Left colon (tissue), 2 donors: ENCODE data around the gene SSBP3. TPM values are rescaled to one million over a fixed set of nuclear protein-coding genes. Genes with fewer than 3 reads are reported as not detected.

Experiments used
- ATAC-seq: fragments of 200-7000 bp; cut with Tn5 transposase; one replicate; pipeline ENCODE4 v1.9.1; 2020; ENCODE audit warnings: mild to moderate bottlenecking, moderate library complexity
- DNase-seq, 2 donors: peaks; one replicate each; pipeline ENCODE4 v3.0.0-alpha.2; 2020
- intact Hi-C, 2 donors: fragments of 100-400 bp; cut with DNase I in 1 of 2; cut with micrococcal nuclease in 1 of 2; formaldehyde crosslinking; loops; one replicate each; pipeline versions ENCODE4 v1.11.2 to v1.14.0; 2022; cut with DNase I, micrococcal nuclease
- total RNA-seq, 2 donors: library from RNA; stranded (reverse); fragmentation: NEBNext Ultra II Directional; extraction: Animal tissue kit (Norgen Biotek cat#: 25700); gene quantifications; one replicate each; pipeline ENCODE4 v1.2.1, GENCODE V29; 2021
- donor health status: DM: no; HTN: no; CAD: no.
- donor health status: DM: yes; HTN: yes; CAD: no.

SSBP3 gene
- total RNA-seq, 2 donors from 2014 or later: 61.7 to 74.2 TPM

GRCh38 chr1:54199765-54200518 is 206.3 kb downstream of the SSBP3 start, which contains the start of the genes CYB5RL and MRPL37:
Gene CYB5RL, minus strand, starts transcription at chr1:54200030. Its CDS starts 4,414 bp downstream, at chr1:54195616.
Gene MRPL37, plus strand, starts transcription at chr1:54200167. Its CDS starts 77 bp downstream, at chr1:54200244.
- ATAC-seq: peak; percentile 98
- intact Hi-C loops: no loop called here
- DNase-seq: peak; percentile 93 to 94

GRCh38 chr1:54199151-54199764 is 206.9 kb downstream of the SSBP3 start:
- DNase-seq: peak in 1 of 2 donors; percentile 32

GRCh38 chr1:54193453-54193852 is 212.7 kb downstream of the SSBP3 start:
- intact Hi-C loops: no loop called here
- DNase-seq (no peak), ATAC-seq (no peak)

More at GRCh38 chr1:54199151-54199764, 206.9 kb downstream of the SSBP3 start:
- intact Hi-C loops: no loop called here
- ATAC-seq: peak; percentile 30

- no peak for ATAC-seq
- DNase-seq: no peak
- intact Hi-C loops: no loop called here
These were observed 214.7 kb downstream of the SSBP3 start for GRCh38 chr1:54191525-54191924.

GRCh38 chr1:54190526-54190925 is 215.7 kb downstream of the SSBP3 start:
- DNase-seq: no peak
- intact Hi-C loops: no loop called here
- ATAC-seq: no peak

- no peak for ATAC-seq
- intact Hi-C loops: no loop called here
- no peak for DNase-seq
These were observed 217.9 kb downstream of the SSBP3 start for GRCh38 chr1:54188291-54188690.

GRCh38 chr1:54186056-54186455 is 220.1 kb downstream of the SSBP3 start:
- intact Hi-C loops: no loop called here
- ATAC-seq (no peak), DNase-seq (no peak)

GRCh38 chr1:54180701-54181360 is 225.4 kb downstream of the SSBP3 start:
- ATAC-seq (no peak), DNase-seq (no peak)
- intact Hi-C loops: no loop called here

GRCh38 chr1:54178296-54179070 is 227.7 kb downstream of the SSBP3 start:
- ATAC-seq (no peak), DNase-seq (no peak)
- intact Hi-C loops: no loop called here

GRCh38 chr1:54177726-54178125 is 228.5 kb downstream of the SSBP3 start:
- ATAC-seq: no peak

GRCh38 chr1:54176621-54177327 is 229.4 kb downstream of the SSBP3 start:
- intact Hi-C loops: no loop called here
- no peak for ATAC-seq
- no peak for DNase-seq

More at GRCh38 chr1:54177726-54178125, 228.5 kb downstream of the SSBP3 start:
- intact Hi-C loops: no loop called here
- DNase-seq: no peak

Other genes with a start within 250 kb of the SSBP3 start
- 1 to 10 TPM; 5.5 to 5.7 TPM for gene CYB5RL, start 206.4 kb downstream of the SSBP3 start, total RNA-seq
- gene MRPL37, start 206.2 kb downstream of the SSBP3 start, total RNA-seq: 10 to 100 TPM; 59.6 to 78.0 TPM
- gene ACOT11, start 141.8 kb upstream of the SSBP3 start, total RNA-seq: 10 to 100 TPM; 59.7 to 77.0 TPM
- gene FAM151A, start 217.1 kb upstream of the SSBP3 start, total RNA-seq: 1 to 10 TPM; 4.5 to 7.8 TPM
- gene MROH7, start 235.4 kb upstream of the SSBP3 start, total RNA-seq: 10 to 100 TPM; 11.8 to 14.2 TPM